HEK293T (cell line): Measurements from ENCODE around the gene INPP5A.

ENCODE experiments used
- CTCF ChIA-PET: fragments of 350-600 bp; formaldehyde crosslinking; extraction: SDS; loops from one replicate; lab custom pipeline; 2021; ENCODE audit warnings: antibody characterized with exemption, inconsistent platforms; lab: Yijun Ruan, JAX
- POLR2A ChIA-PET: fragments of 350-600 bp; formaldehyde crosslinking; extraction: SDS; loops from one replicate; lab custom pipeline; 2020; ENCODE audit warnings: antibody characterized with exemption, inconsistent platforms; lab: Yijun Ruan, JAX
- DNase-seq: peaks from one replicate; pipeline ENCODE4 v3.0.0; 2012; ENCODE audit warnings: mixed read lengths; ENCODE audit errors: extremely low spot score
- ARNT ChIP-seq: fragments of 450-650 bp; IDR thresholded peaks from 2 replicates; pipeline ENCODE4 v1.6.1; 2017; ENCODE audit warnings: mild to moderate bottlenecking
- BHLHE40 ChIP-seq: fragments of 450-650 bp; IDR thresholded peaks from 2 replicates; pipeline ENCODE4 v1.6.1; 2016; ENCODE audit warnings: mild to moderate bottlenecking, moderate library complexity, borderline replicate concordance
- CTBP1 ChIP-seq: fragments of 450-650 bp; IDR thresholded peaks from 2 replicates; pipeline ENCODE4 v1.6.1; 2016; ENCODE audit warnings: borderline replicate concordance
- ELF4 ChIP-seq: fragments of 450-650 bp; IDR thresholded peaks from 2 replicates; pipeline ENCODE4 v1.6.1; 2017; ENCODE audit warnings: antibody characterized with exemption
- FOXA1 ChIP-seq: fragments of 450-650 bp; IDR thresholded peaks from 2 replicates; pipeline ENCODE4 v1.6.1; 2016; ENCODE audit warnings: mild to moderate bottlenecking
- FOXK2 ChIP-seq: fragments of 450-650 bp; IDR thresholded peaks from 2 replicates; pipeline ENCODE4 v1.6.1; 2016; ENCODE audit warnings: mild to moderate bottlenecking
- FOXM1 ChIP-seq: fragments of 450-650 bp; IDR thresholded peaks from 2 replicates; pipeline ENCODE4 v1.6.1; 2017; ENCODE audit warnings: mild to moderate bottlenecking, borderline replicate concordance
- HDGF ChIP-seq: fragments of 450-650 bp; IDR thresholded peaks from 2 replicates; pipeline ENCODE4 v1.6.1; 2017; ENCODE audit warnings: antibody characterized with exemption, borderline replicate concordance
- L3MBTL2 ChIP-seq: fragments of 450-650 bp; conservative IDR thresholded peaks from 2 replicates; pipeline ENCODE4 v1.6.1; 2016; ENCODE audit warnings: mild to moderate bottlenecking
- LEF1 ChIP-seq: fragments of 450-650 bp; IDR thresholded peaks from 2 replicates; pipeline ENCODE4 v1.6.1; 2017; ENCODE audit warnings: mild to moderate bottlenecking, borderline replicate concordance
- NFRKB ChIP-seq: fragments of 450-650 bp; IDR thresholded peaks from 2 replicates; pipeline ENCODE4 v1.6.1; 2016; ENCODE audit warnings: mild to moderate bottlenecking, moderate library complexity
- PKNOX1 ChIP-seq: fragments of 450-650 bp; IDR thresholded peaks from 2 replicates; pipeline ENCODE4 v1.6.1; 2016
- SP1 ChIP-seq: fragments of 450-650 bp; IDR thresholded peaks from 2 replicates; pipeline ENCODE4 v1.6.1; 2017
- SUZ12 ChIP-seq: fragments of 450-650 bp; IDR thresholded peaks from 2 replicates; pipeline ENCODE4 v1.6.1; 2016; ENCODE audit warnings: mild to moderate bottlenecking
- TARDBP ChIP-seq: fragments of 450-650 bp; IDR thresholded peaks from 2 replicates; pipeline ENCODE4 v1.6.1; 2016
- ZNF384 ChIP-seq: fragments of 450-650 bp; IDR thresholded peaks from 2 replicates; pipeline ENCODE4 v1.6.1; 2016

Gene INPP5A

GRCh38 chr10:132761395-132762060, 223.9 kb downstream of the INPP5A start:
- TF ChIP-seq PKNOX1 (no peak), FOXK2 (no peak), SP1 (no peak), HDGF (no peak), SUZ12 (no peak)
- ChIA-PET CTCF (no interaction called here), POLR2A (no interaction called here)
- no peak for DNase-seq

- ChIA-PET CTCF (no interaction called here), POLR2A (no interaction called here)
- no peak for DNase-seq
- no peak for TF ChIP-seq NFRKB
These were observed 224.7 kb downstream of the INPP5A start for GRCh38 chr10:132762267-132762666.

- no peak for DNase-seq
- ChIA-PET POLR2A (no interaction called here), CTCF (no interaction called here)
- TF ChIP-seq FOXK2, result no peak
- no peak for TF ChIP-seq NFRKB
- TF ChIP-seq SUZ12, result no peak
- no peak for TF ChIP-seq ZNF384
- no peak for TF ChIP-seq CTBP1
- TF ChIP-seq FOXA1, result no peak
- TF ChIP-seq FOXM1, result no peak
- TF ChIP-seq L3MBTL2, result no peak
- TF ChIP-seq LEF1, result no peak
- TF ChIP-seq TARDBP, result no peak
- no peak for TF ChIP-seq ARNT
- TF ChIP-seq BHLHE40, result no peak
These were observed 226.0 kb downstream of the INPP5A start for GRCh38 chr10:132763545-132763944.

- DNase-seq, result no peak
- CTCF ChIA-PET, result no interaction called here
- TF ChIP-seq CTBP1, result no peak
- no peak for TF ChIP-seq NFRKB
- TF ChIP-seq ARNT, result no peak
- no peak for TF ChIP-seq LEF1
- no peak for TF ChIP-seq FOXA1
- no peak for TF ChIP-seq PKNOX1
- no peak for TF ChIP-seq FOXM1
- TF ChIP-seq HDGF, result no peak
- TF ChIP-seq BHLHE40, result no peak
- TF ChIP-seq TARDBP, result no peak
- no peak for TF ChIP-seq L3MBTL2
- no peak for TF ChIP-seq ZNF384
- TF ChIP-seq SUZ12, result no peak
- no peak for TF ChIP-seq SP1
- no peak for TF ChIP-seq FOXK2
- TF ChIP-seq ELF4, result no peak
- POLR2A ChIA-PET, result no interaction called here
These were observed 226.5 kb downstream of the INPP5A start for GRCh38 chr10:132764108-132764507.

GRCh38 chr10:132765435-132765834, 227.8 kb downstream of the INPP5A start:
- DNase-seq, result no peak
- CTCF ChIA-PET, result no interaction called here
- TF ChIP-seq CTBP1 (no peak), BHLHE40 (no peak), ZNF384 (no peak), NFRKB (no peak), FOXA1 (no peak), LEF1 (no peak), PKNOX1 (no peak)
- POLR2A ChIA-PET, result no interaction called here

GRCh38 chr10:132766291-132766690, 228.7 kb downstream of the INPP5A start:
- no peak for TF ChIP-seq FOXM1
- no peak for TF ChIP-seq TARDBP
- no peak for TF ChIP-seq BHLHE40
- no peak for TF ChIP-seq CTBP1
- no peak for TF ChIP-seq PKNOX1
- no peak for TF ChIP-seq HDGF
- TF ChIP-seq L3MBTL2, result no peak
- TF ChIP-seq ZNF384, result no peak
- no peak for TF ChIP-seq ARNT
- no peak for TF ChIP-seq FOXK2
- TF ChIP-seq LEF1, result no peak
- no peak for TF ChIP-seq SUZ12
- POLR2A ChIA-PET, result no interaction called here
- no peak for DNase-seq
- CTCF ChIA-PET, result no interaction called here
